SU-DHL-6 (cell line): ENCODE measurements around the gene ZNF438.

Experiments used
- EZH2phosphoT487 ChIP-seq: fragments of 200-600 bp; sonication (generic), shearing (Covaris generic); conservative IDR thresholded peaks from 2 replicates; pipeline ENCODE4 v1.6.1; 2018; ENCODE audit warnings: mild to moderate bottlenecking, antibody characterized with exemption, low read length, moderate library complexity, mixed read lengths
- TF ChIP-seq, protein P1 (sequence below): fragments of 200-600 bp; sonication (generic); IDR thresholded peaks from one replicate; pipeline ENCODE4 v1.5.1; 2017; ENCODE audit warnings: antibody characterized with exemption, mild to moderate bottlenecking, low read length, moderate library complexity; ENCODE audit not compliant: insufficient read depth, poor library complexity, severe bottlenecking

DNA sequence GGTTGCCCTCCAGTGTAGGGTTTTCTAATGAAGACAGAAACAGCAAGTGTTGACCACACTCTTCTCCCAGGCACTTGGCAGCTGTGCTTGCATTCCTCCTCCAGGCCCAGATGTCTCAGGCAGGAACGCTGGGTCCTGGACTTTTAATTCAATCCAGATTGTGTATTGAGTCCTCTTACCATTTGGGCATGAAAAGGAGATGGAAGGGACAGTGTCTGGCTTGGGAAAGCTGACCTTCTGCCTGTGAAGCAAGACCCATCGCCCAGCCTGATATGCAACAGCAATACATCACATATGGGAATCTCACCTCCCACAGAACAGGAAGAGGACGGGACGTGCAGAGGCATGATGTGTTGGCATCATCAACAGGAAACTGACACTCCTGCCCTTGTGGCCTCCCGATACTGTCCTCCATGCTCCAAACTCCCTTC lies 227.8 kb downstream of the ZNF438 start:
- TF ChIP-seq, protein P1, sequence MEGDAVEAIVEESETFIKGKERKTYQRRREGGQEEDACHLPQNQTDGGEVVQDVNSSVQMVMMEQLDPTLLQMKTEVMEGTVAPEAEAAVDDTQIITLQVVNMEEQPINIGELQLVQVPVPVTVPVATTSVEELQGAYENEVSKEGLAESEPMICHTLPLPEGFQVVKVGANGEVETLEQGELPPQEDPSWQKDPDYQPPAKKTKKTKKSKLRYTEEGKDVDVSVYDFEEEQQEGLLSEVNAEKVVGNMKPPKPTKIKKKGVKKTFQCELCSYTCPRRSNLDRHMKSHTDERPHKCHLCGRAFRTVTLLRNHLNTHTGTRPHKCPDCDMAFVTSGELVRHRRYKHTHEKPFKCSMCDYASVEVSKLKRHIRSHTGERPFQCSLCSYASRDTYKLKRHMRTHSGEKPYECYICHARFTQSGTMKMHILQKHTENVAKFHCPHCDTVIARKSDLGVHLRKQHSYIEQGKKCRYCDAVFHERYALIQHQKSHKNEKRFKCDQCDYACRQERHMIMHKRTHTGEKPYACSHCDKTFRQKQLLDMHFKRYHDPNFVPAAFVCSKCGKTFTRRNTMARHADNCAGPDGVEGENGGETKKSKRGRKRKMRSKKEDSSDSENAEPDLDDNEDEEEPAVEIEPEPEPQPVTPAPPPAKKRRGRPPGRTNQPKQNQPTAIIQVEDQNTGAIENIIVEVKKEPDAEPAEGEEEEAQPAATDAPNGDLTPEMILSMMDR: no peak
- TF ChIP-seq EZH2phosphoT487: no peak
